HTR-8/SVneo (cell line): ENCODE data around the gene CPT1B.

Experiments
- DNase-seq: peaks from one replicate; pipeline ENCODE4 v3.0.0; 2011; ENCODE audit warnings: low spot score, mixed read lengths; ENCODE audit not compliant: insufficient read length
- FAIRE-seq: peaks from 2 replicates; lab custom pipeline; 2011; peaks lifted over from hg19 to GRCh38; lab: Jason Lieb, UNC

The CPT1B gene

DNA sequence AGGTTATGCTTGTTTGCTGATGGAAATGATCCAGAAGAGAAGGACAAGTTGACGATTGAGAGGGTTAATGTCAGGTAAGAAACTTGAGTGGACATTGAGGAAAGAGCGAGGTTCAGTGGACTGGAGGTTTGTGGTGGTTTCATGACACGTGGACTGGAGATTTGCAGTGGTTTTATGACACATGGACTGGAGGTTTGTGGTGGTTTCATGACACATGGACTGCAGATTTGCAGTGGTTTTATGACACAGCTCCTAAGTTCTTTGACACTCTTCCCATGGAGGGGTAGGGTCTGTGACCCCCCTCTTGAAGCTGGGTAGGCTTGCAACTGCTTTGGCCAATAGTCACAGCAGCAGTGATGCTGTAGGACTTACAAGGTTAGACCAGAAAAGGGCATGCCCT, 17.0 kb upstream of the CPT1B start:
- no peak for DNase-seq
- FAIRE-seq, result no peak

DNA sequence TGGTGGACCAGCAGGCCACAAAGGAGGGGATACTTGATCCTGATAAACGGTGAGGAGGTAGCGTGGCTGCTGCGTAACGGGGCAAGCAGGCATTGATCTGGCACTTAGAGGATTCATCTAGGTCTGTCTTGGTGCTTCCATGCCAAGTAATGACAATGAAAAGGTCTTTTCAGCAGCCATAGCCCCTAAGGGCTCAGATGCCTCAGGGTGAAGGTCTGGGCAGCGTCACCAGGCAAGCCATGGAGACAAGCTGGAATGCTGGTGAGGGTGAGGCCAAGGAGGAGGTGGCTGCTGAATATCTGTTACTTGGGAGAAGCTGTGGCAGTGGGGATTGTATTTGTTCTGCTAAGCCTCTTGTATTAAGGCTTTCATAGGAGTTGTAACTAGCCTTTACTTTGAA, 9.2 kb upstream of the CPT1B start:
- FAIRE-seq (no peak), DNase-seq (no peak)

DNA sequence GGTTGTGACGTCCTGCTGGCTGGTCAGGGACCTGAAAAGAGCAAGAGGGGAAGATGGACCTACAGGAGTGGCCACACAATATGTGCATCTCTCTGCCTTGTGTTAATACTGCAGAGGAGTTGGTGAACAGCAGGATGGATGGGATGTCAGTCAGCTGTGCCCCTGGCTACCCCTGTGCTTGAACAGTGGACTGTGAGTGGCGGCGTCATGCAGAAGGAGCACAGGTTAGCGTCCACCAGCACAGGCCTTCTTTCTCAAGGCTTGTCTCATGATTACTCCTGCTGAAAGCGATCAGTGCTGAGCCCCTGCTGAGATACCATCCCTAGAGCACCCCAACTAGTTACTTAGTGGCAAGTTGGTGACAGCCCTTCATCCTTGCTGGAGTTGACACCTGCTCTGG, 8.2 kb upstream of the CPT1B start:
- no peak for DNase-seq
- FAIRE-seq, result no peak

DNA sequence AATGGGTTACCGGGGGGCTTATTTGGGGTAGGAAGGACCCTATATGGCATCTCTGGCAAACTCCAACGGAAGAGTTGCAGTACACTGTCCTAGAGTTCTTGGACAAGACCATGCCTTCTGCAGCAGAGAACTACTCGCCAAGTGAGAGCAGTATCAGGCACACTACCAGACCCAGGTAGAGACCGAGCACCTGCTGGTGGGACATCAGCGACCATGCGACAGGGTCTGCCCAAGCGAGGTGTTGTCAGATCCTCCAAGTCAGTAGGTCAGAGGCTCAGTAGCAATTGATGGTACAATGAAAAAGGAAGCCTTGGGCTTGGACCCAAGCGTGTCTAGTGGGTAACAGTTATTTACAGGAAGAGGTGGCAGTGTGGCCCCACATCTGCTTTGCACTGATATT, 7.6 kb upstream of the CPT1B start:
- FAIRE-seq (no peak), DNase-seq (no peak)

DNA sequence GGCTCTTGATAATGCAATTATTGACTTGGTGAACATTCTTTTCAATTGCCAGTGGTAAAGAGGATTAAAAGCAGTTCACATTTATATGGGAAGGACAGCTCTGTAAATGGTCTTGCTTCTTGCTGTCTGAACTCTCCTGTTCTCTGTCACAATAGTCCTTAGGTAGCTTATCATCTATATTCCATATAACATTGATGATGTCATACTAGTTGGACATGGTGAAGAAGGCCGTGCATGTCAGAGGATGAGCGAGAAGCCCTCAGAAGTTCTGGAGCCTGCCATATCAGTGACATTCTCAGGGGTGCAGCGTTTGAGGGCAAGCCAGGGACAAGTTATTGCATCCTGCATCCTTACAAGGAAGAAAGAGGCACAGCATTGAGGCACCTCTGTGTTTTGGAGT, 7.0 kb upstream of the CPT1B start:
- DNase-seq (no peak), FAIRE-seq (no peak)

DNA sequence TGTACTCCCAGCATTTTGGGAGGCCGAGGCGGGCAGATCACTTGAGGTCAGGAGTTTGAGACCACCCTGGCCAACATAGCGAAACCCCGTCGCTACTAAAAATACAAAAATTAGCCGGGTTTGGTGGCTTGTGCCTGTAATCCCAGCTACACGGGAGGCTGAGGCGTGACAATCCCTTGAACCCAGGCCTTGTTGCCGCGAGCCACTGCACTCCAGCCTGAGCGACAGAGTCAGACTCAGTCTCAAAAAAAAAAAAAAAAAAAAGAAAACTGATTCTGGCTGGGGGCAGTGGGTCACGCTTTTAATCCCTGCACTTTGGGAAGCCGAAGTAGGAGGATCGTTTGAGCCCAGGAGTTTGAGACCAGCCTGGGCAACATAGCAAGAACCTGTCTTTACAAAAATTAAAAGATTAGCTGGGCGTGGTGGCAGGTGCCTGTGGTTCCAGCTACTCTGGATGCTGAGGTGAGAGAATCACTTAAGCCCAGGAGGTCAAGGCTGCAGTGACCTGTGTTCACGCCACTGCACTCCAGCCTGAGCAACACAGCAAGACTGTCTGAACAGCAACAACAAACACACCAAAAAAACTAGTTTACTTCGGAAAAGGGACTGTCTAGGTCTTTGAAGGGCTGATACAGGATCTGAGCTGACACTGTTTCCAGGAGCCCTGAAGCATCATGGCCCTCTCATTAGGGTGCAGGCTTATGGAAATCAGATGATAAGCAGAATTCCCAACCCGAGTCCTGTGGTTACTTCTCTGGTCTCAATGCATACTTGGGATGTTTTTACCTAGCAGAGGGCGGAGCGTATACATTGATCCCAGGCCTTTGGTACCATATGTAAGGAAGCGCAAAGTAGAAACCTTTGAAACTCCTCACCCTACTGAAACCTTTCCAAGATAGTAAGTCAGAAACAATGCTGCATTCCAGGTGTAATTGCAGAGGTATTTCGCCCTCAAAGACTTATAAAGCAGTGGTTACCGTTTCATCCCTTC, 6.2 kb upstream of the CPT1B start:
- FAIRE-seq (no peak), DNase-seq (no peak)

DNA sequence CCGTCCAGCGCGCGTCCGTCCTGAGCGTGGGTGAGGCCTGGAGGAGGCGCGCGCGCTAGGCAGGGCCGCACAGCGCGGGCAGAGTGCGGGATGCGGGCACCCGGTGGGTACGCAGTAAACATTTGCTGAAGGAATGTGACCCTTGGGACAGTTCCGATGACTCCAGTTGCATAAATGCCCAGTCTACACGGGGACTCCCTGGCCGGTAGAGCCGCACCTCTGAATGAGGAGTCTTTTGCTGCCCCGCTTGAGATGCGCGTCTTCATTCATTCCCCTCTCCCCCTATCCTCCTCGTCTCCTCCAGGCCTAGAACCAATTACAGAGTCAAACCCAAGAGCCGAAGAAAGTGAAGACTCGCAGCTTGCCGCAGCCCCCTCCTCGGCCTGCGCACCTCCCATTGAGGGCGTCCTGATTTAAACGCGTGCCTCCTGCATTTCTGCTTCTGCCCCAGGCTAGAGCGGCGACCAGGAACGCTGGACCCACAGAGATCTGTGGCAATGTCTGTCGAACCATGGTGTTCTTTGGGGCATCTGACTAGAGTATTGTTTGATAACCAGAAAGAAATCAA, 5.2 kb upstream of the CPT1B start:
- DNase-seq (no peak), FAIRE-seq (no peak)

DNA sequence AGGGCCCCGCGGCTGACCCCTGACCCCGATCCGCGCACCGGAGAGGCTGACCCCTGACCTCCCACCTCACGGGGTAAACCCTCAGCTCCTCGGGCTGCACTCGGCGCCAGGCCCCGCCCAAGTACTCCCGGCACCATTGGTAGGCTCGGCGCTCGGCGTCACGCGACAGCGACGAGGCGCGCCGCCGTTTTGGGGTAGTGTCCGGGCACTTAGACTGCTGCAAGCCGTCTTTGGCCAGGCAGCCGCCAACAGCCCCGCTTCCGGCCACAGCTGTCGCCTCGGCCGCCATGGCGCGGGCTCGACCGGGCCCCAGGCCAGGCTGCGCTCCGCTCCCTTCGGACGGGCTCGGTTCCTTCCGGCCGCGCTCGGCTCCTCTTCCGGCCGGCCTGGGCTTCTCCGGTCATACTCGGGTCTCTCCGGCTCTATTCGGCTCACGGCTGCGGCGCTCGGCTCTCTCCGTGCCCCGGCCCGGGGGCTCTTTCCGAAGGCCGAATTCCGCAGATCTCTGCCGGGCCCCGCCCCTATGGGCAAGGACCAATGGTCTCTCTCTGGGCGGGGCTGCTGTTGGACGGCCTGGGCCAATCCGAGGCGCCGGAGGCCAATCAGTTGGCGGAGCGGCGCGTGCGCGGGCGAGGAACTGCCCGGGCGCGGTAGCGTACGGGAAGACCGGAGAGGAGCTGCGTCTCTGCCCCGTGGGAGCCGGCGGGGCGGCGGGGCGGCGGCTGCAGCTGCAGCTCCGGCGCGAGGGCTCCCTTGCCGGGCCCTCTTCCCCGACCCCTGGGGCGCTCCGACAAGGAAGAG, 4.5 kb upstream of the CPT1B start, which contains the start of gene CHKB:
Gene CHKB, minus strand, starts transcription at position 357 of the 801 bp plus-strand sequence. Its CDS starts 68 bp downstream, at position 289.
- peak; percentile 98 for DNase-seq
- FAIRE-seq, result peak; percentile 84

DNA sequence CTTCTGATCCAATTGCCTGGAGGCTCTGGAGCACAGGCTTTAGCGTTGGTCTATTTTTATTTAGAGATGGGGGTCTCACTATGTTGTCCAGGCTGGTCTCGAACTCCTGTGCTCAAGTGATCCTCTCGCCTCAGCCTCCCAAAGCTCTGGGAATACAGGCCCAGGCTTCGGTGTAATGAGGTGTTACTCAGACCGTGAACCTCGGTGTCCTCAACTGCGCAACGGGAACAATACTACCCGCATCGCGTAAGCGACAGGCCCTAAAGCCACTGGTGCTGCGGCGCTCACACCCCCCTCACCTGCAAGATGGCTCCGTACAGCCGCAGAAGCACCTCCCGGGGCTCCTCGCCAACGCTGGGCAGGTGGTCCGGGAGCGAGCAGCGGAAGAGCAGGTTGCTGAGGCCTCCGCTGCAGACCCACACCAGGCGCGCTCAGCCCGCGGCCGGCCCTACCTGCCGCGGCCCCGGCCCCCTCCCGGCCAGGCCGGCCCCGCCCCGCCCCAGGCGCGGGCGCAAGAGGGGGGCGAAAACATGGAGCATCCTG, 3.8 kb upstream of the CPT1B start:
- FAIRE-seq (peak; percentile 40), DNase-seq (no peak)

DNA sequence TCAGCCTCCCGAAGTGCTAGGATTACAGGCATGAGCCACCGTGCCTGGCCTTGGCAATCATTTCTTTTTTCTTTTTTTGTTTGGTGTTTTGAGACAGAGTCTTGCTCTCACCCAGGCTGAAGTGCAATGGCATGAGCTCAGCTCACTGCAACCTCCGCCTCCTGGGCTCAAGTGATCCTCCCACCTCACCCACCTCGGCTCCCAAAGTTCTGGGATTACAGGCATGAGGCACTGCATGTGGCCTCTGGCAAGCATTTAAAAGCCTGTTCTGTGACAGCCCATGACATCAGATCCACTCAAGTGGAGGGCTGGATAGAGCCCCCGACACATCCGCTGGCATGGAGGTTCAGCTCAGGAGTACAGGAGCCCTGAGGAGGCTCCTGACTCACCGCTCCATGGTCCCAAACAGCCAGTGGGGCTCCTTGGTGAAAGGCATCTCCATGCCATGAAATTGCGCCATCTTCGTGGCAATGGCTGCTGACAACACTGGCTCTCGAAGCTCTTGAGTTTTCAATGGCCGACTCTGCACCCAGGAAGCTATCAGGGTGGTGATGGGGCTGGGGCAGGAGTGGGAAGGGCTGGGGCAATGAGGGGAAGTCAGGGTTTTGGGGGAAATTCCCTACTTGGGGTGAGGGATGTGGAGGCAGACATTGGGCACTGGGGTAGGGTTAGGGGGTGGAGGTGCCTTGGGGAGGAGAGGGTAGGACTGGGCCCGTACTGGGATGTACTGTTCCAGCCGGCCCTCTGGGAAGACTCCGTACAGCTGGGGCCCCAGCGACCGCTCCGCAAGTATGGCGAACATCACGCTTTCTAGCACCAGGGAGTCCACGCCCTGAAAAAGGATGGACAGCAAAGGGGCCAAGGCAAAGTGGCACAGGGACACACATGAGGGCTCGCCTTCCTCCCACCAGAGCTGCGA, 3.1 kb upstream of the CPT1B start:
- no peak for DNase-seq
- FAIRE-seq, result no peak

DNA sequence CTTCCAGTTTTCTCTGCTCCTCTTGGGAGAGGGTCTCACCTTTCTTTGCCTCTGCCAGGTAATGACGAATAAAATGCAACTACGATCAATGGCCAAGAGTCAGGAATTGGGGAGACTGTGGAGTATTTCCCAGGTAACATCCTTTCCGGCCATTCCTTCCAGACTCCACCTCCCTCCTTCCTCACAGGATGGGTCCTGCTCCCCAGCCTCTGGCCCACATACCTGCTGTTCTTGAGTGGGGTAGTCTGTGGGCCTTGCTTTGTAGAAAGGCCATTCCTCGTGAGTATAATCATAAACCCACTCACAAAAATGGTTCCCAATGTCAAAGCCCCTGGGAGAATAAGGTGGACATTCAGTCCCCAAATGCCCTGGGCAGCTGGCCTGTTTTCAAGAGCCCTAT, 1.5 kb upstream of the CPT1B start:
- DNase-seq, result no peak
- FAIRE-seq, result no peak

DNA sequence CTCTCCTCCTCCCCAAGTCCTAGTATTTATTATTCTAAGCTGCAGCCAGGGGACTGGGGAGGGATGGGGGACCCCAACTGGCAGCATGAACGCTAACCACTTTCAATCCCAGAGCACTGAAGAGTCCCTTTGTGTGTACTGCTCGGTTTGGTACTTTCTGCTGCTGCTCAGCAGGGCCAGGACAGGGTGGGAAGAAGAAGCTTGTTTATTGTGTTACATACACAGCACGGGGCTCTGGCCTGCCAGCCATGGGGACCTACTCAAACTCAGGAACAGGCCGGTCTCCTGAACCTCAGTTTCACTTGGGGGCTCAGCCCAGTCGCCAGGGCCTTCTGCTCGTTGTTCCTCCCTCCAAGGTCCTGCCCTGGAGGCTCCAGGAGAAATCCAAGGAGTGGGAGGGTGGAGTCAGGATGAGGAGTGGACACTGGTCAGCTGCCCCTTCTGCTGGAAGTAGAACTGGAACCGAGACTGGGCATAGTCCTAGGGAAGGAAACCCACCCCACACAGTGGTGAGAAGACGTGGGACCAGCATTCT, 616 bp upstream of the CPT1B start:
- DNase-seq (no peak), FAIRE-seq (no peak)

DNA sequence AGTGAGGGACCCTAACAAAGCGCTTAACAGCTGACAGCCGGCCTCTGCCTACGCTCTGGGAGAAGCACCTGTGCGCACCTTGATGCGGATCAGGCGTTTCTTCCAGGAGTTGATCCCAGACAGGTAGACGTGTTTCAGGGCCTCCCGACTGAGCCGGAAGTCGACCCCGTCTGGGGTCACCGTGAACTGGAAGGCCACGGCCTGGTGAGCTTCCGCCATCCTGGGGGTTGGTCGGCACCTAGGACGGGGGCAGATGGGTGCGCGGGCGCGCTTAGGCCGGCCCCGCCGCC, 585 bp downstream of the CPT1B start:
- FAIRE-seq, result no peak
- DNase-seq, result no peak

DNA sequence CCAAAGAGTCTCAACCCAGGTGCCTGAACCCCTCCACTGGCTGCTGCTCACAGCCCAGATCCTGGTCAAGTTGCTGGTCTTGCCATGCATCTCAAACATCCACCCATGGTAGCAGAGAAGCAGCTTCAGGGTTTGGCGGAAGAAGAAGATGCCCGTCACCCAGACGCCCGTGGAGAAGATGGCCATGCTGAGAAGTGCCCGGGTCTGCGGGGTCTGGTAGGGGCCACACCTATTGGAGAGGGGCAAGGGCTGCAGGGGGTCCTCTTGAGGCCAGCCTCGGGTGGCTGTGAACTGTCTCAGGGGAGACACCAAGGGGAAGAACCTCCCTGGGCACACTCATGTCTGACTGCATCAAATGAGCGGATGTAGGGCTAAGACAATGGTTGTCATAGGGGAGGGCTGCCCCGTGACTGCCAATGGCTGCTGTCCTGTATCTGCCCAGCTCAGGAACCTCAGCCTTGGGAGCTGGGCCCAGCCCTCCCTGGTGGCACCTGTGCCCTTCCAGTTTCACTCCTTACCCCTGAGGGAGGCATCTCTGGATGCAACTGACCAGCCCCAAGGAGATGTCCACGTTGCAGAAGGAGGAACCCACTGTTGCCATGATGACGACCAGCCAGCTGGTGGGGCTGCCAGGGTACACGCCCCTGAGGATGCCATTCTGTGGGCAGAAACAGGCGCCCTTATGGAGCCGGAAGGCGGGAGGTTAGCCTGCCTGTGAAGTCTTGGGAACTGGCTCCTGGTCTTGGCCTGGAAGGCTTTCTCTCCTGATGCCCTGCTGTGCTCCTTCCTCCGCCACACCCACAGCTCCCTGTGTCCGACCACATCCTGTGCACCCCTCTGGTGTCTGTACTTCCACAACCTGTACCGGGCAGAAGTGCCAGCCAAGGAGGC, 1.2 kb downstream of the CPT1B start:
- no peak for DNase-seq
- no peak for FAIRE-seq

DNA sequence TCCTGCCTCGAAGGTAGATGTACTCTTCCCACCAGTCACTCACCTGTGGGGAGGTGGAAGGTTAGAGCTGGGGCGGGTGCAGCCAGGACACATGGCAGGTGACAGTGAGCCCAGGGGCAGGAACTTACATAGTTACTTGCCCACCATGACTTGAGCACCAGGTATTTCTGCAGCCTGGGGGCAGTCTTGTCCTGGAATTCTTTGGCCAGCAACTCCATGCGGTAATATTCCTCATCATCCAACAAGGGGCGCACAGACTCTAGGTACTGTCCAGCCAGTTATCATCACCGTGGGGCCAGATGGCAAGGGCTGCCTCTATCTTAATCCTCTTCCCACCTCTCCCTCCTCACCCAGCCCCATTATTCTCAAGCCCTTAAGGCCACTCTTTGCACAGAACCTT, 2.2 kb downstream of the CPT1B start:
- no peak for FAIRE-seq
- no peak for DNase-seq

DNA sequence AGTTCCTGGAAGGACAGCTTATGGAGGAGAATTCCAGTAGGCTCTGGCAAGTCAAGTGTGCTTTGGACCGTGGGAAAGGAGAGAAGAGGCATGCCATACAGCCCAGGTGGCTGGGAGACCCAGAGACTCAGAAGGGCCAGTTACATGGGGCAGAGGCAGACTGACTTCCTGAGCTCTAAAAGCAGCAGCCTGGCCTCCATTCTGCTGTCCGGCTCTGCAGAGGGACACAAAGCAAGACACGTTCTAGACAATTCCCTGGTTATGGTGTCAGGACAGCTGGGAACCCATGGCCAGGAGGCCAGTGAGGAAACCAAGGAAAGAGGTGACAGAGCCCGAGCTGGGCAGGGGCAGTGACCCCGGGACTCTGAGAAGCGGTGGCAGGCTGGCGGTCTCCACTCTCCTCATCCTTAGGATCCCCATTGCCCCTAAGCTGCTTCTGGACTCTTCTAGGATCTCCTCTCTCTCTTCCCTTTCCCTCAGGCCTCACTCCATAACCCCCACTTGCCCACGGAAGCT, 2.7 kb downstream of the CPT1B start:
- FAIRE-seq, result no peak
- DNase-seq, result no peak

DNA sequence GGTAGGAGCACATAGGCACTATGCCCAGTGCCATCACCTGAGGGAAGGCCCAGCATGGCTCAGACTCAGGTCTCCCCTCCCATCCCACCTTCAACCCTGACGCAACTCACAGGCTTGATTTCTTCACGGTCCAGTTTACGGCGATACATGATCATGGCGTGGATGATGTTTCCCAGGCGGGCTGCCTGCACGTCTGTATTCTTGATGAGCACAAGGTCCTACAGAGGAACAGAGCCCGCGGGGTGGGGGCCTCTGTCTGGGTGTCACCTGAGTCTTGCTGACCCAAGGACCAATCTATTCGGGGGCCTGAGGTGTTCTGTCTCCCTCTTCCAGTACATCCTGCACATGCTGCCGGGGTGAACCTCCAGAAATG, 3.9 kb downstream of the CPT1B start:
- no peak for FAIRE-seq
- no peak for DNase-seq
